Upper lobe of left lung (tissue), 4 donors: Measurements from ENCODE around the gene LIPF.

Experiments
- EP300 ChIP-seq, 4 donors: sonication (generic); formaldehyde crosslinking; IDR thresholded peaks; one replicate each; pipeline ENCODE4 v1.5.1; 2017; ENCODE audit warnings: antibody characterized with exemption in 4 of 4, control low read depth in 2 of 4
- POLR2A ChIP-seq, 4 donors: fragments of 450-650 bp; IDR thresholded peaks; one replicate each; pipeline ENCODE4 v1.5.1; 2016 to 2017; ENCODE audit warnings: antibody characterized with exemption in 4 of 4, mild to moderate bottlenecking in 2 of 4
- TF ChIP-seq, protein P1 (sequence below), 6 experiments: fragments of 450-650 bp in 4 of 6; fragments of 200-600 bp in 2 of 6; sonication (generic) in 2 of 6; IDR thresholded peaks; one replicate each; pipeline ENCODE4 v1.5.1; 2016 to 2019; ENCODE audit warnings: antibody characterized with exemption in 6 of 6

DNA sequence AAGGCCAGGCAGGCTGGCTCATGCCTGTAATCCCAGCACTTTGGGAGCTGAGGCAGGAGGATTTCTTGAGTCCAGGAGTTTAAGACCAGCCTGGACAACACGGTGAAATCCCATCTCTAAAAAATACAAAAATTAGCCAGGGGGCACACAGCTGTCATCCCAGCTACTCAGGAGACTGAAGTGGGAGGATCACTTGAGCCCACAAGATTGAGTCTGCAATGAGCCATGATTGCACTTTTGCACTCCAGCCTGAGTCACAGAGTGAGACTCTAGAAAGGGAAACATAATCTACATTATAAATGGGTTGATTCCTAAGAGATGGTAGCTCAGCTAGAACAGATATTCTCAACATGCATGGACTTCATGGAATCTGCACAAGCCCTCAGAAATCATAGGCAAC is 6.3 kb upstream of the LIPF start:
- TF ChIP-seq EP300 (IDR thresholded peaks at IDR 0.05) (no peak), POLR2A (IDR thresholded peaks at IDR 0.05) (no peak)
- TF ChIP-seq, protein P1, sequence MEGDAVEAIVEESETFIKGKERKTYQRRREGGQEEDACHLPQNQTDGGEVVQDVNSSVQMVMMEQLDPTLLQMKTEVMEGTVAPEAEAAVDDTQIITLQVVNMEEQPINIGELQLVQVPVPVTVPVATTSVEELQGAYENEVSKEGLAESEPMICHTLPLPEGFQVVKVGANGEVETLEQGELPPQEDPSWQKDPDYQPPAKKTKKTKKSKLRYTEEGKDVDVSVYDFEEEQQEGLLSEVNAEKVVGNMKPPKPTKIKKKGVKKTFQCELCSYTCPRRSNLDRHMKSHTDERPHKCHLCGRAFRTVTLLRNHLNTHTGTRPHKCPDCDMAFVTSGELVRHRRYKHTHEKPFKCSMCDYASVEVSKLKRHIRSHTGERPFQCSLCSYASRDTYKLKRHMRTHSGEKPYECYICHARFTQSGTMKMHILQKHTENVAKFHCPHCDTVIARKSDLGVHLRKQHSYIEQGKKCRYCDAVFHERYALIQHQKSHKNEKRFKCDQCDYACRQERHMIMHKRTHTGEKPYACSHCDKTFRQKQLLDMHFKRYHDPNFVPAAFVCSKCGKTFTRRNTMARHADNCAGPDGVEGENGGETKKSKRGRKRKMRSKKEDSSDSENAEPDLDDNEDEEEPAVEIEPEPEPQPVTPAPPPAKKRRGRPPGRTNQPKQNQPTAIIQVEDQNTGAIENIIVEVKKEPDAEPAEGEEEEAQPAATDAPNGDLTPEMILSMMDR (IDR thresholded peaks at IDR 0.05) = no peak
